ENCODE results near the gene TTC9B. TPM values are rescaled to one million over a fixed set of nuclear protein-coding genes. Genes with fewer than 3 reads are reported as not detected.

The TTC9B gene
- total and polyA plus RNA-seq, 2 donors (not counting 1 experiment from before 2014, with no cell fraction given), result not detected

- TF ChIP-seq CTCF (IDR thresholded peaks at IDR 0.05) (no peak), EZH2 (IDR thresholded peaks at IDR 0.05; ENCODE audit: borderline replicate concordance, insufficient read depth, low read depth, low read length, poor library complexity, severe bottlenecking) (no peak)
- Histone ChIP-seq H3K27ac (ENCODE audit: low read length in 2 of 2) (no peak overlapping the region), H2AFZ (ENCODE audit: insufficient read depth, low read depth, low read length, poor library complexity, severe bottlenecking) (no peak overlapping the region), H3K4me3 (ENCODE audit: control extremely low read depth in 1 of 5, extremely low read depth in 1 of 5, insufficient read depth in 1 of 5, low read depth in 2 of 5, low read length in 4 of 5) (no peak overlapping the region), H3K9me3 (ENCODE audit: control extremely low read depth in 1 of 3, control insufficient read depth in 2 of 3, insufficient read depth in 1 of 3, low read length in 2 of 3) (no peaks in the 10 kb centered on the region), H3K9ac (ENCODE audit: low read length) (no peak overlapping the region), H3K27me3 (replicated peaks in 1 of 4; ENCODE audit: control extremely low read depth in 1 of 4, control insufficient read depth in 3 of 4, insufficient read depth in 4 of 4, low read length in 3 of 4) (no peaks in the 10 kb centered on the region), H3K4me1 (ENCODE audit: control insufficient read depth in 2 of 2, insufficient read depth in 2 of 2, low read length in 2 of 2) (peaks cover 0 to 2% of the 10 kb centered on the region in 2 donors), H3K4me2 (replicated peaks; ENCODE audit: low read depth, low read length, poor library complexity, severe bottlenecking) (no peak overlapping the region), H3K36me3 (replicated peaks in 1 of 2; ENCODE audit: control extremely low read depth in 1 of 2, control insufficient read depth in 1 of 2, extremely low read depth in 1 of 2, insufficient read depth in 2 of 2, low read length in 1 of 2) (peaks cover 2 to 55% of the 10 kb centered on the region in 2 experiments), H4K20me1 (ENCODE audit: control insufficient read depth, insufficient read depth, low read length, poor library complexity, severe bottlenecking) (peaks cover 85% of the 10 kb centered on the region), H3K79me2 (ENCODE audit: control insufficient read depth, insufficient read depth, low read length) (peaks cover 96% of the 10 kb centered on the region)
- Mint-ChIP-seq H3K4me1 (peaks cover 35% of the 10 kb centered on the region), H3K27me3 (no peaks in the 10 kb centered on the region), H3K27ac (no peak overlapping the region), H3K9me3 (ENCODE audit: insufficient read depth) (no peaks in the 10 kb centered on the region), H3K4me3 (no peak overlapping the region)
- intact Hi-C loops (cut with micrococcal nuclease), result no loop called here
- DNase-seq (no peak), ATAC-seq (ENCODE audit: low read depth) (no peak)
- POLR2A ChIA-PET, result no interaction called here
- WGBS (ENCODE audit: insufficient coverage), result 98% methylated on average over 5 of the region's 8 CpGs
- CTCF ChIA-PET, result interaction anchor here (1.7 kb wide), 1 partner anchor 378 kb away, joined by 5 read pairs; no protein-coding TSS in a partner anchor
Measured at GRCh38 chr19:40256512-40256911, 38.3 kb upstream of the TTC9B start.

- H3K27ac Mint-ChIP-seq, result no peak overlapping the region
- H3K4me3 Mint-ChIP-seq, result no peak overlapping the region
- no peak for TF ChIP-seq EZH2 (IDR thresholded peaks at IDR 0.05; ENCODE audit: borderline replicate concordance, insufficient read depth, low read depth, low read length, poor library complexity, severe bottlenecking)
- TF ChIP-seq CTCF (IDR thresholded peaks at IDR 0.05), result no peak
- H3K9ac ChIP-seq (ENCODE audit: low read length), result no peak overlapping the region
- peaks cover 93% of the 10 kb centered on the region for H3K79me2 ChIP-seq (ENCODE audit: control insufficient read depth, insufficient read depth, low read length)
- no peaks in the 10 kb centered on the region for H3K27me3 ChIP-seq (replicated peaks in 1 of 4; ENCODE audit: control extremely low read depth in 1 of 4, control insufficient read depth in 3 of 4, insufficient read depth in 4 of 4, low read length in 3 of 4)
- no peaks in the 10 kb centered on the region for H3K9me3 ChIP-seq (ENCODE audit: control extremely low read depth in 1 of 3, control insufficient read depth in 2 of 3, insufficient read depth in 1 of 3, low read length in 2 of 3)
- intact Hi-C loops (cut with micrococcal nuclease), result no loop called here
- 97% methylated on average over 3 of the region's 3 CpGs for WGBS (ENCODE audit: insufficient coverage)
- H3K4me3 ChIP-seq (ENCODE audit: control extremely low read depth in 1 of 5, extremely low read depth in 1 of 5, insufficient read depth in 1 of 5, low read depth in 2 of 5, low read length in 4 of 5), result no peak overlapping the region
- peaks cover 2 to 58% of the 10 kb centered on the region in 2 experiments for H3K36me3 ChIP-seq (replicated peaks in 1 of 2; ENCODE audit: control extremely low read depth in 1 of 2, control insufficient read depth in 1 of 2, extremely low read depth in 1 of 2, insufficient read depth in 2 of 2, low read length in 1 of 2)
- peaks cover 0 to 2% of the 10 kb centered on the region in 2 donors for H3K4me1 ChIP-seq (ENCODE audit: control insufficient read depth in 2 of 2, insufficient read depth in 2 of 2, low read length in 2 of 2)
- no peak overlapping the region for H3K4me2 ChIP-seq (replicated peaks; ENCODE audit: low read depth, low read length, poor library complexity, severe bottlenecking)
- no peaks in the 10 kb centered on the region for H3K27me3 Mint-ChIP-seq
- DNase-seq (no peak), ATAC-seq (ENCODE audit: low read depth) (no peak)
- H3K9me3 Mint-ChIP-seq (ENCODE audit: insufficient read depth), result no peaks in the 10 kb centered on the region
- H2AFZ ChIP-seq (ENCODE audit: insufficient read depth, low read depth, low read length, poor library complexity, severe bottlenecking), result no peak overlapping the region
- H3K27ac ChIP-seq (ENCODE audit: low read length in 2 of 2), result no peak overlapping the region
- POLR2A ChIA-PET, result no interaction called here
- peaks cover 88% of the 10 kb centered on the region for H4K20me1 ChIP-seq (ENCODE audit: control insufficient read depth, insufficient read depth, low read length, poor library complexity, severe bottlenecking)
- H3K4me1 Mint-ChIP-seq, result peaks cover 31% of the 10 kb centered on the region
- CTCF ChIA-PET, result interaction anchor here (1.7 kb wide), 1 partner anchor 379 kb away, joined by 5 read pairs; no protein-coding TSS in a partner anchor
Measured at GRCh38 chr19:40255619-40256166, 37.5 kb upstream of the TTC9B start.
